Limb (tissue), 2 donors: ENCODE data around the gene GRAMD1C.

Experiments
- DNase-seq, 2 donors: peaks; one replicate each; pipeline ENCODE4 v3.0.0-alpha.2; 2016; ENCODE audit errors: extremely low spot score in 2 of 2

Gene GRAMD1C

GRCh38 chr3:113948015-113948917 is 109.7 kb downstream of the GRAMD1C start:
- DNase-seq, result peak; percentile 7 to 53

- no peak for DNase-seq
These were observed 114.3 kb downstream of the GRAMD1C start for GRCh38 chr3:113952921-113953320.

- DNase-seq, result no peak
These were observed 115.1 kb downstream of the GRAMD1C start for GRCh38 chr3:113953677-113954076.

GRCh38 chr3:113954091-113954685 is 115.6 kb downstream of the GRAMD1C start:
- no peak for DNase-seq

GRCh38 chr3:113963879-113964278 is 125.3 kb downstream of the GRAMD1C start:
- no peak for DNase-seq

- no peak for DNase-seq
These were observed 127.6 kb downstream of the GRAMD1C start for GRCh38 chr3:113966172-113966571.

GRCh38 chr3:113968986-113969385 is 130.4 kb downstream of the GRAMD1C start:
- DNase-seq, result no peak

GRCh38 chr3:113977822-113978221 is 139.2 kb downstream of the GRAMD1C start:
- DNase-seq, result no peak

- no peak for DNase-seq
These were observed 141.3 kb downstream of the GRAMD1C start for GRCh38 chr3:113979916-113980315.

- no peak for DNase-seq
These were observed 143.2 kb downstream of the GRAMD1C start for GRCh38 chr3:113981803-113982202.

- no peak for DNase-seq
These were observed 145.0 kb downstream of the GRAMD1C start for GRCh38 chr3:113983544-113983943.

- DNase-seq, result no peak
These were observed 147.0 kb downstream of the GRAMD1C start for GRCh38 chr3:113985541-113985940.
